H1 (cell line): ENCODE measurements around the gene DGCR8. TPM values are rescaled to one million over a fixed set of nuclear protein-coding genes. Genes with fewer than 3 reads are reported as not detected.

ENCODE experiments used
- CTCF ChIA-PET: fragments of 300-600 bp; sonication (Branson Sonifier 250); formaldehyde crosslinking; loops from one replicate; lab custom pipeline; 2021; ENCODE audit not compliant: partially characterized antibody; lab: Charles Lee
- POLR2A ChIA-PET: fragments of 300-600 bp; sonication (Branson Sonifier 250); formaldehyde crosslinking; loops from one replicate; lab custom pipeline; 2021; ENCODE audit warnings: inconsistent platforms; ENCODE audit not compliant: partially characterized antibody; lab: Charles Lee
- DNase-seq, 2 experiments: peaks; one replicate each; pipeline versions ENCODE4 v3.0.0 to v3.0.0-alpha.2; 2010 to 2022; ENCODE audit warnings: low spot score in 2 of 2, low read depth in 1 of 2, mixed read lengths in 1 of 2
- FAIRE-seq: peaks from 2 replicates; lab custom pipeline; 2011; peaks lifted over from hg19 to GRCh38; lab: Jason Lieb, UNC
- H2AFZ ChIP-seq: 2 replicates; pipeline ENCODE4 v1.8.1; 2012; ENCODE audit warnings: low read length, inconsistent platforms
- H2AK5ac ChIP-seq: 2 replicates; pipeline ENCODE4 v1.6.1; 2013; ENCODE audit warnings: low read depth, low read length
- H2BK120ac ChIP-seq: replicated peaks from 2 replicates; pipeline ENCODE3; 2013; ENCODE audit warnings: low read depth, low read length, inconsistent platforms
- H2BK12ac ChIP-seq: 2 replicates; pipeline ENCODE4 v1.6.1; 2013; ENCODE audit warnings: low read depth, low read length
- H2BK15ac ChIP-seq: 2 replicates; pipeline ENCODE4 v1.6.1; 2013; ENCODE audit warnings: low read length
- H2BK20ac ChIP-seq: 2 replicates; pipeline ENCODE4 v1.6.1; 2013; ENCODE audit warnings: low read length
- H2BK5ac ChIP-seq: 2 replicates; pipeline ENCODE4 v1.6.1; 2013; ENCODE audit warnings: low read depth, low read length
- H3K14ac ChIP-seq: 2 replicates; pipeline ENCODE4 v1.6.1; 2013; ENCODE audit warnings: inconsistent platforms; ENCODE audit not compliant: insufficient read length
- H3K18ac ChIP-seq: 2 replicates; pipeline ENCODE4 v1.6.1; 2013; ENCODE audit warnings: low read length; ENCODE audit errors: extremely low read depth
- H3K23ac ChIP-seq: 2 replicates; pipeline ENCODE4 v1.6.1; 2013; ENCODE audit warnings: inconsistent platforms; ENCODE audit not compliant: insufficient read length
- H3K23me2 ChIP-seq: 2 replicates; pipeline ENCODE4 v1.6.1; 2013; ENCODE audit warnings: low read depth, low read length
- H3K27ac ChIP-seq: 2 replicates; pipeline ENCODE4 v1.6.1; 2011; ENCODE audit warnings: low read depth, low read length, inconsistent platforms
- H3K27me3 ChIP-seq, 4 experiments: replicated peaks in 1 of 4; 1 replicate in 1 of 4; 2 replicates in 3 of 4; pipeline versions ENCODE4 v1.6.1 to v1.8.1; 2011 to 2013; ENCODE audit warnings: low read length in 3 of 4, mild to moderate bottlenecking in 3 of 4, inconsistent platforms in 2 of 4, mixed read lengths in 2 of 4, moderate library complexity in 1 of 4; ENCODE audit not compliant: control insufficient read depth in 3 of 4, insufficient read depth in 3 of 4; ENCODE audit errors: extremely low read depth in 1 of 4
- H3K36me3 ChIP-seq, 4 experiments: 2 replicates each; pipeline versions ENCODE4 v1.6.1 to v1.8.1; 2011 to 2013; ENCODE audit warnings: mild to moderate bottlenecking in 4 of 4, low read length in 3 of 4, moderate library complexity in 2 of 4, control low read depth in 1 of 4, inconsistent platforms in 1 of 4; ENCODE audit not compliant: insufficient read depth in 4 of 4, control insufficient read depth in 2 of 4
- H3K4ac ChIP-seq: replicated peaks from 2 replicates; pipeline ENCODE3; 2013; ENCODE audit warnings: low read length, low read depth, mixed read lengths, inconsistent platforms; ENCODE audit not compliant: insufficient read length
- H3K4me1 ChIP-seq, 4 experiments: replicated peaks in 1 of 4; 1 replicate in 1 of 4; 2 replicates in 3 of 4; pipeline versions ENCODE4 v1.6.1 to v1.8.1; 2011 to 2013; ENCODE audit warnings: low read length in 3 of 4, inconsistent platforms in 2 of 4, mixed read lengths in 1 of 4; ENCODE audit not compliant: insufficient read depth in 4 of 4, control insufficient read depth in 3 of 4
- H3K4me2 ChIP-seq, 2 experiments: 2 replicates each; pipeline versions ENCODE4 v1.6.1 to v1.8.1; 2011 to 2013; ENCODE audit warnings: low read depth in 2 of 2, low read length in 2 of 2, control low read depth in 1 of 2, inconsistent platforms in 1 of 2, mild to moderate bottlenecking in 1 of 2; ENCODE audit not compliant: insufficient read depth in 1 of 2
- H3K4me3 ChIP-seq, 4 experiments: fragments of 200-600, 300-600 bp in 1 of 4; sonication (generic), shearing (Covaris generic), sonication (Bioruptor Twin) in 1 of 4; 2 replicates each; pipeline versions ENCODE4 v1.5.1 to v1.8.1; 2011 to 2016; ENCODE audit warnings: low read length in 4 of 4, low read depth in 3 of 4, control low read depth in 2 of 4, inconsistent platforms in 2 of 4, mild to moderate bottlenecking in 2 of 4, mixed read lengths in 1 of 4, moderate library complexity in 1 of 4; ENCODE audit not compliant: insufficient read depth in 2 of 4; ENCODE audit errors: extremely low read depth in 1 of 4
- H3K56ac ChIP-seq: replicated peaks from 2 replicates; pipeline ENCODE3; 2013; ENCODE audit warnings: low read depth, mild to moderate bottlenecking, mixed read lengths, low read length, inconsistent platforms; ENCODE audit not compliant: insufficient read length
- H3K79me1 ChIP-seq: 2 replicates; pipeline ENCODE4 v1.6.1; 2013; ENCODE audit warnings: low read depth, low read length, control low read depth
- H3K79me2 ChIP-seq, 2 experiments: 2 replicates each; pipeline versions ENCODE4 v1.6.1 to v1.8.1; 2012 to 2013; ENCODE audit warnings: low read length in 2 of 2, mild to moderate bottlenecking in 2 of 2, inconsistent platforms in 1 of 2; ENCODE audit not compliant: insufficient read depth in 2 of 2, control insufficient read depth in 1 of 2
- H3K9ac ChIP-seq, 4 experiments: replicated peaks in 1 of 4; 1 replicate in 1 of 4; 2 replicates in 3 of 4; pipeline versions ENCODE4 v1.6.1 to v1.8.1; 2011 to 2013; ENCODE audit warnings: low read depth in 3 of 4, low read length in 3 of 4, control low read depth in 2 of 4, mild to moderate bottlenecking in 2 of 4, moderate library complexity in 2 of 4, inconsistent platforms in 1 of 4; ENCODE audit errors: extremely low read depth in 1 of 4
- H3K9me3 ChIP-seq, 2 experiments: 2 replicates each; pipeline versions ENCODE4 v1.6.1 to v1.8.1; 2012 to 2013; ENCODE audit warnings: mild to moderate bottlenecking in 2 of 2, moderate library complexity in 2 of 2, control low read depth in 1 of 2, inconsistent platforms in 1 of 2, low read depth in 1 of 2, low read length in 1 of 2, mixed read lengths in 1 of 2; ENCODE audit not compliant: insufficient read depth in 2 of 2
- H4K20me1 ChIP-seq, 2 experiments: replicated peaks in 1 of 2; 2 replicates each; pipeline versions ENCODE3 to v1.8.1; 2011 to 2013; ENCODE audit warnings: inconsistent platforms in 2 of 2, low read length in 2 of 2, mild to moderate bottlenecking in 1 of 2; ENCODE audit not compliant: insufficient read depth in 2 of 2, control insufficient read depth in 1 of 2
- H4K5ac ChIP-seq: 2 replicates; pipeline ENCODE4 v1.6.1; 2013; ENCODE audit warnings: low read length, low read depth, mixed read lengths, inconsistent platforms; ENCODE audit not compliant: insufficient read length
- H4K8ac ChIP-seq: 2 replicates; pipeline ENCODE4 v1.8.0; 2013; ENCODE audit warnings: mild to moderate bottlenecking, moderate library complexity, low read length, inconsistent platforms; ENCODE audit not compliant: insufficient read depth; ENCODE audit errors: extremely low read depth
- H4K91ac ChIP-seq: replicated peaks from 2 replicates; pipeline ENCODE3; 2013; ENCODE audit warnings: low read length, mixed read lengths, inconsistent platforms; ENCODE audit not compliant: insufficient read length
- ASH2L ChIP-seq: fragments of 200-600, 300-600 bp; sonication (generic); IDR thresholded peaks from one replicate; pipeline ENCODE4 v1.7.1; 2017; ENCODE audit warnings: low read length
- ATF3 ChIP-seq: IDR thresholded peaks from 2 replicates; pipeline ENCODE4 v1.6.1; 2011; ENCODE audit warnings: low read depth, mild to moderate bottlenecking, low read length; ENCODE audit not compliant: insufficient read depth
- CBX5 ChIP-seq: fragments of 300-800, 300-1000 bp; sonication (generic); IDR thresholded peaks from 2 replicates; pipeline ENCODE4 v1.7.1; 2016; ENCODE audit warnings: antibody characterized with exemption, low read length, low read depth
- E2F6 ChIP-seq: IDR thresholded peaks from 2 replicates; pipeline ENCODE4 v1.6.1; 2012; ENCODE audit warnings: inconsistent platforms
- EP300 ChIP-seq, 2 experiments: IDR thresholded peaks; 1 replicate in 1 of 2; 2 replicates in 1 of 2; pipeline ENCODE4 v1.6.1; 2011 to 2012; ENCODE audit warnings: low read depth in 2 of 2, low read length in 2 of 2, mild to moderate bottlenecking in 2 of 2, borderline replicate concordance in 1 of 2, inconsistent platforms in 1 of 2, moderate library complexity in 1 of 2
- GABPA ChIP-seq: IDR thresholded peaks from 2 replicates; pipeline ENCODE4 v1.6.1; 2011; ENCODE audit warnings: mild to moderate bottlenecking, low read length, moderate library complexity, borderline replicate concordance; ENCODE audit not compliant: insufficient read depth
- RXRA ChIP-seq: IDR thresholded peaks from 2 replicates; pipeline ENCODE4 v1.6.1; 2011; ENCODE audit warnings: low read depth, mild to moderate bottlenecking, low read length, moderate library complexity; ENCODE audit not compliant: insufficient read depth
- SRF ChIP-seq: IDR thresholded peaks from 2 replicates; pipeline ENCODE4 v1.6.1; 2011; ENCODE audit warnings: mild to moderate bottlenecking, low read depth, low read length, moderate library complexity
- TAF1 ChIP-seq: IDR thresholded peaks from 2 replicates; pipeline ENCODE4 v1.6.1; 2011; ENCODE audit warnings: mild to moderate bottlenecking, low read depth, low read length
- TAF7 ChIP-seq: optimal IDR thresholded peaks from 2 replicates; pipeline ENCODE3; 2011; ENCODE audit warnings: low read depth, mild to moderate bottlenecking, inconsistent platforms, low read length, moderate library complexity, borderline replicate concordance
- WGBS, 2 experiments: shearing (Covaris generic) in 1 of 2; methylation state at CpG; one replicate each; pipeline versions ENCODE4 v1.1.6 to v1.1.7; 2013 to 2015; ENCODE audit warnings: low lambda C conversion rate in 2 of 2, mixed read lengths in 2 of 2, inconsistent platforms in 1 of 2, low coverage in 1 of 2, missing lambda C conversion rate in 1 of 2; ENCODE audit not compliant: insufficient replicate concordance in 2 of 2, insufficient coverage in 1 of 2, insufficient read length in 1 of 2; ENCODE audit errors: extremely low coverage in 1 of 2, missing lambda C conversion rate in 1 of 2; 5-methylcytosine and 5-hydroxymethylcytosine counted together
- polyA plus RNA-seq, 7 experiments: library from polyadenylated mRNA; depleted of rRNA in 3 of 7; stranded (reverse) in 5 of 7; unstranded in 2 of 7; fragments of >200 nt in 5 of 7; fragments of 200-250 nt in 2 of 7; gene quantifications; 1 replicate in 5 of 7; 2 replicates in 1 of 7; 4 replicates in 1 of 7; pipeline versions ENCODE4 v1.2.1 to v1.2.3, GENCODE V29; 2011 to 2013; ENCODE audit warnings: missing spikeins in 2 of 7, mixed read lengths in 2 of 7
- total RNA-seq: library from RNA; stranded (reverse); fragmentation: NEBNext Ultra II Directional; extraction: Animal tissue kit (Norgen Biotek cat#: 25700); gene quantifications from 2 replicates; pipeline ENCODE4 v1.2.1, GENCODE V29; 2021
- TF ChIP-seq, protein P1 (sequence below): IDR thresholded peaks from 2 replicates; pipeline ENCODE4 v1.6.1; 2012; ENCODE audit warnings: inconsistent platforms

The DGCR8 gene
- total and polyA plus RNA-seq, 2 of the 8 experiments (the other 6 are each of a cell fraction or from before 2014, with no cell fraction given): 23.7 to 43.7 TPM

GRCh38 chr22:20099099-20099711 is 19.2 kb downstream of the DGCR8 start:
- no peak overlapping the region for H3K14ac ChIP-seq
- H3K23me2 ChIP-seq: no peaks in the 10 kb centered on the region
- no peak overlapping the region for H2BK20ac ChIP-seq
- H2BK12ac ChIP-seq: no peak overlapping the region
- H3K4me1 ChIP-seq: peaks cover 0 to 6% (median 0%) of the 10 kb centered on the region in 4 experiments; a peak in 3 of 7 replicates
- no peak overlapping the region for H3K23ac ChIP-seq
- no peak overlapping the region for H2AK5ac ChIP-seq
- no peak overlapping the region for H3K4me3 ChIP-seq
- H4K5ac ChIP-seq: no peak overlapping the region
- CTCF ChIA-PET: interaction anchor here (0.8 to 4.5 kb wide), 3 partner anchors 8 to 13 kb away, joined by 3 to 23 read pairs (median 3); no protein-coding TSS in a partner anchor
- no peak overlapping the region for H3K56ac ChIP-seq
- peaks cover 9% of the 10 kb centered on the region for H3K79me1 ChIP-seq
- peaks cover 0 to 48% of the 10 kb centered on the region in 2 experiments for H3K79me2 ChIP-seq
- H3K27ac ChIP-seq: no peak overlapping the region
- H2BK15ac ChIP-seq: no peak overlapping the region
- peaks cover 15 to 87% (median 48%) of the 10 kb centered on the region in 4 experiments for H3K36me3 ChIP-seq
- no peak overlapping the region for H2AFZ ChIP-seq
- H4K20me1 ChIP-seq: peaks cover 9 to 24% of the 10 kb centered on the region in 2 experiments
- no peak overlapping the region for H2BK5ac ChIP-seq
- WGBS, 2 experiments: 89% methylated on average over 6 of the region's 6 CpGs; no CpG with 5 or more reads in 1 of the 2 experiments
- H4K91ac ChIP-seq: no peak overlapping the region
- H3K18ac ChIP-seq: no peak overlapping the region
- FAIRE-seq: no peak
- no peak overlapping the region for H3K4me2 ChIP-seq
- no peaks in the 10 kb centered on the region for H3K9me3 ChIP-seq
- no peak for DNase-seq
- no peak overlapping the region for H3K9ac ChIP-seq
- H3K27me3 ChIP-seq: no peaks in the 10 kb centered on the region
- POLR2A ChIA-PET: interaction anchor here (0.6 to 29.4 kb wide), 4 partner anchors 12 to 1106 kb away, joined by 6 to 598 read pairs (median 8); partner anchors contain the start of genes RANBP1 and TRMT2A
- H3K4ac ChIP-seq: no peak overlapping the region
- no peak overlapping the region for H4K8ac ChIP-seq
- H2BK120ac ChIP-seq: no peak overlapping the region
- TF ChIP-seq GABPA: no peak
- TF ChIP-seq SRF: no peak
- no peak for TF ChIP-seq ATF3
- no peak for TF ChIP-seq CBX5
- TF ChIP-seq TAF7: no peak
- no peak for TF ChIP-seq EP300 (IDR thresholded peaks at IDR 0.05; ENCODE audit: borderline replicate concordance in 1 of 2, low read depth in 2 of 2, low read length in 2 of 2)
- TF ChIP-seq RXRA: no peak
- no peak for TF ChIP-seq ASH2L
- TF ChIP-seq, protein P1, sequence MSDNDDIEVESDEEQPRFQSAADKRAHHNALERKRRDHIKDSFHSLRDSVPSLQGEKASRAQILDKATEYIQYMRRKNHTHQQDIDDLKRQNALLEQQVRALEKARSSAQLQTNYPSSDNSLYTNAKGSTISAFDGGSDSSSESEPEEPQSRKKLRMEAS: no peak
- TF ChIP-seq E2F6: no peak
- no peak for TF ChIP-seq TAF1
